ENCODE measurements around the gene ZNF232. TPM values are rescaled to one million over a fixed set of nuclear protein-coding genes. Genes with fewer than 3 reads are reported as not detected.
"Not testable (repeated sequence)": the region's sequence is repeated elsewhere in the genome, so short reads cannot be mapped to it uniquely, and the experiment has no call there.

Gene ZNF232
- polyA plus RNA-seq, 1 of the 3 experiments (the other 2 are of a cell fraction) = 3.4 TPM

GRCh38 chr17:5122586-5123342 lies 11.1 kb upstream of the ZNF232 start:
- H3K9me3 ChIP-seq = no peaks in the 10 kb centered on the region
- H4K20me1 ChIP-seq (ENCODE audit: insufficient read depth) = no peaks in the 10 kb centered on the region
- no peak overlapping the region for H3K27ac ChIP-seq (ENCODE audit: low read depth in 2 of 2, low read length in 1 of 2)
- no peak overlapping the region for H3K4me2 ChIP-seq
- peak overlapping the region in 1 of 2 experiments; percentile 31; a peak in 1 of 4 replicates for H3K4me3 ChIP-seq (ENCODE audit: low read depth in 2 of 2, low read length in 1 of 2)
- no peaks in the 10 kb centered on the region for H3K79me2 ChIP-seq (ENCODE audit: insufficient read depth)
- peaks cover 9% of the 10 kb centered on the region; the same call in 1 of the 2 replicates for H3K27me3 ChIP-seq (ENCODE audit: insufficient read depth)
- ChIA-PET POLR2A (no interaction called here), CTCF (no interaction called here)
- H2AFZ ChIP-seq (ENCODE audit: low read depth) = no peak overlapping the region
- WGBS (ENCODE audit: low lambda C conversion rate) = 23% methylated on average over 41 of the region's 75 CpGs
- DNase-seq = peak; percentile 67
- H3K9ac ChIP-seq = no peak overlapping the region
- H3F3A ChIP-seq (replicated peaks; ENCODE audit: insufficient read depth) = no peaks in the 10 kb centered on the region
- H3K9me2 ChIP-seq = no peaks in the 10 kb centered on the region
- H3K4me1 ChIP-seq (ENCODE audit: control insufficient read depth in 1 of 2, insufficient read depth in 2 of 2, low read depth in 1 of 2, low read length in 1 of 2) = no peaks in the 10 kb centered on the region; a peak in 1 of 4 replicates
- no peaks in the 10 kb centered on the region for H3K36me3 ChIP-seq (replicated peaks in 1 of 2; ENCODE audit: control insufficient read depth in 1 of 2, insufficient read depth in 2 of 2, low read length in 1 of 2)
- TF ChIP-seq TCF12 (IDR thresholded peaks at IDR 0.05) = no peak
- no peak for TF ChIP-seq FOXJ3 (CRISPR knock-in tag; IDR thresholded peaks at IDR 0.05)
- TF ChIP-seq FOXM1 (IDR thresholded peaks at IDR 0.05; ENCODE audit: low read depth) = no peak
- no peak for TF ChIP-seq MEF2A (IDR thresholded peaks at IDR 0.05; ENCODE audit: borderline replicate concordance, low read depth)
- TF ChIP-seq YY1 (IDR thresholded peaks at IDR 0.05; ENCODE audit: low read depth) = no peak
- TF ChIP-seq RAD21 (IDR thresholded peaks at IDR 0.05; ENCODE audit: low read length) = no peak
- TF ChIP-seq GABPA (IDR thresholded peaks at IDR 0.05; ENCODE audit: low read depth) = no peak

GRCh38 chr17:5122056-5122455 lies 10.4 kb upstream of the ZNF232 start:
- H3K4me1 ChIP-seq (ENCODE audit: control insufficient read depth in 1 of 2, insufficient read depth in 2 of 2, low read depth in 1 of 2, low read length in 1 of 2); H3K36me3 ChIP-seq (replicated peaks in 1 of 2; ENCODE audit: control insufficient read depth in 1 of 2, insufficient read depth in 2 of 2, low read length in 1 of 2); H4K20me1 ChIP-seq (ENCODE audit: insufficient read depth); CTCF ChIA-PET; DNase-seq; H3K9me2 ChIP-seq; H3K4me3 ChIP-seq (ENCODE audit: low read depth in 2 of 2, low read length in 1 of 2); H2AFZ ChIP-seq (ENCODE audit: low read depth); H3K9me3 ChIP-seq; POLR2A ChIA-PET; H3F3A ChIP-seq (replicated peaks; ENCODE audit: insufficient read depth); H3K27ac ChIP-seq (ENCODE audit: low read depth in 2 of 2, low read length in 1 of 2); H3K79me2 ChIP-seq (ENCODE audit: insufficient read depth); H3K9ac ChIP-seq; H3K27me3 ChIP-seq (ENCODE audit: insufficient read depth); H3K4me2 ChIP-seq: not testable (repeated sequence)
- 81% methylated on average over 5 of the region's 7 CpGs for WGBS (ENCODE audit: low lambda C conversion rate)

DNA sequence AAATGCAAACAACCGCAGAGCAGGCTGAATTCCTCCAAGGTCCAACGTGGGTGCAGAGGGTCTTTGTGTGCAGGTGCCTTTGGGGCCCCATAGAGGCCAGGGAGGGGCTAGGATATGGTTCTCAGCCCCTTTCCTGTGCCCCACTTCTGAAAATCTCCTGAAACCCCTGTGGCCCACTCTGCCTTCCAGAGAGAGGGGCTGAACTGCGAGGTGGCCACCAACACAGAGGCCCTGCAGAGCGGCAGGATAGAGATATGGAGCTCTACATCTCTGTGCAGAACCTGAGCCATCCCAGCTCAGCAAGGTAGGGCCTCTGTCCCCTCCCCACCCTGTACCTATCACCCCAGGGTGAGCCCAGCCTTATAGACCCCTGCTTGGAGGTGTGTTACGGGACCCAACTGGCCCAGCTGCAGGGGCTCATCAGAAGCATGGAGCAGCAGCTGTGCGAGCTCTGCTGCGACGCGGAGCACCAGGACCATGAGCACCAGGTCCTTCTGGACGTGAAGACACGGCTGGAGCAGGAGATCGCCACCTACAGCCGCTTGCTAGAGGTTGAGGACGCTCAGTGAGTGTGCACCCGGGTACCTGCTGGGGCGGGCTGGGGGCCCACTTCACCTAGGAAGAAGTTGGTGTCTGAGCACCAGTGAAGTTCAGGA lies 9.6 kb upstream of the ZNF232 start:
- no peak overlapping the region for H3K27ac ChIP-seq (ENCODE audit: low read depth in 2 of 2, low read length in 1 of 2)
- H3K36me3 ChIP-seq (replicated peaks in 1 of 2; ENCODE audit: control insufficient read depth in 1 of 2, insufficient read depth in 2 of 2, low read length in 1 of 2) = no peaks in the 10 kb centered on the region
- H3K9me2 ChIP-seq = no peaks in the 10 kb centered on the region
- H4K20me1 ChIP-seq (ENCODE audit: insufficient read depth) = no peaks in the 10 kb centered on the region
- H3K9me3 ChIP-seq = no peaks in the 10 kb centered on the region
- H3K4me1 ChIP-seq (ENCODE audit: control insufficient read depth in 1 of 2, insufficient read depth in 2 of 2, low read depth in 1 of 2, low read length in 1 of 2) = no peaks in the 10 kb centered on the region; a peak in 1 of 4 replicates
- H2AFZ ChIP-seq (ENCODE audit: low read depth) = no peak overlapping the region
- peaks cover 11% of the 10 kb centered on the region; the same call in 1 of the 2 replicates for H3K27me3 ChIP-seq (ENCODE audit: insufficient read depth)
- no peaks in the 10 kb centered on the region for H3K79me2 ChIP-seq (ENCODE audit: insufficient read depth)
- TF ChIP-seq MXI1 (IDR thresholded peaks at IDR 0.05; ENCODE audit: low read depth, low read length) = no peak
- TF ChIP-seq PBX3 (IDR thresholded peaks at IDR 0.05) = no peak
- no peak for TF ChIP-seq GATA2 (CRISPR knock-in tag; IDR thresholded peaks at IDR 0.05)
- no peak for TF ChIP-seq FOXJ3 (CRISPR knock-in tag; IDR thresholded peaks at IDR 0.05)
- no peak for TF ChIP-seq SMC3 (IDR thresholded peaks at IDR 0.05; ENCODE audit: low read depth, low read length)
- no peak for TF ChIP-seq CHD2 (IDR thresholded peaks at IDR 0.05; ENCODE audit: low read length, partially characterized antibody)
- TF ChIP-seq, protein P1, sequence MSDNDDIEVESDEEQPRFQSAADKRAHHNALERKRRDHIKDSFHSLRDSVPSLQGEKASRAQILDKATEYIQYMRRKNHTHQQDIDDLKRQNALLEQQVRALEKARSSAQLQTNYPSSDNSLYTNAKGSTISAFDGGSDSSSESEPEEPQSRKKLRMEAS (IDR thresholded peaks at IDR 0.05; ENCODE audit: low read depth) = no peak
- no peak for DNase-seq
- H3K9ac ChIP-seq = no peak overlapping the region
- ChIA-PET POLR2A (no interaction called here), CTCF (no interaction called here)
- no peak overlapping the region for H3K4me3 ChIP-seq (ENCODE audit: low read depth in 2 of 2, low read length in 1 of 2)
- no peak overlapping the region for H3K4me2 ChIP-seq
- H3F3A ChIP-seq (replicated peaks; ENCODE audit: insufficient read depth) = no peaks in the 10 kb centered on the region
- 78% methylated on average over 10 of the region's 16 CpGs for WGBS (ENCODE audit: low lambda C conversion rate)

GRCh38 chr17:5120436-5121185 lies 8.9 kb upstream of the ZNF232 start:
- H3K4me1 ChIP-seq (ENCODE audit: control insufficient read depth in 1 of 2, insufficient read depth in 2 of 2, low read depth in 1 of 2, low read length in 1 of 2); DNase-seq; H4K20me1 ChIP-seq (ENCODE audit: insufficient read depth); POLR2A ChIA-PET; H3K27ac ChIP-seq (ENCODE audit: low read depth in 2 of 2, low read length in 1 of 2); CTCF ChIA-PET; H3K36me3 ChIP-seq (replicated peaks in 1 of 2; ENCODE audit: control insufficient read depth in 1 of 2, insufficient read depth in 2 of 2, low read length in 1 of 2); H2AFZ ChIP-seq (ENCODE audit: low read depth); H3K4me2 ChIP-seq; H3K9me2 ChIP-seq; H3F3A ChIP-seq (replicated peaks; ENCODE audit: insufficient read depth); H3K9ac ChIP-seq; H3K79me2 ChIP-seq (ENCODE audit: insufficient read depth); H3K9me3 ChIP-seq; H3K4me3 ChIP-seq (ENCODE audit: low read depth in 2 of 2, low read length in 1 of 2): not testable (repeated sequence)
- peaks cover 13% of the 10 kb centered on the region; the same call in 1 of the 2 replicates for H3K27me3 ChIP-seq (ENCODE audit: insufficient read depth)
- WGBS (ENCODE audit: low lambda C conversion rate) = 34% methylated on average over 4 of the region's 6 CpGs
